Stomach (tissue), 4 donors: ENCODE measurements around the gene ZNF90.
"Not testable (repeated sequence)": the region's sequence is repeated elsewhere in the genome, so short reads cannot be mapped to it uniquely, and the experiment has no call there.

Experiments used
- POLR2AphosphoS5 ChIP-seq, 3 donors: sonication (generic); formaldehyde crosslinking; IDR thresholded peaks; one replicate each; pipeline ENCODE4 v1.6.1; 2016; ENCODE audit warnings: antibody characterized with exemption in 3 of 3
- TF ChIP-seq, protein P1 (sequence below), 7 experiments: fragments of 450-650 bp in 4 of 7; fragments of 200-600 bp in 3 of 7; sonication (generic) in 3 of 7; IDR thresholded peaks; one replicate each; pipeline ENCODE4 v1.5.1; 2016 to 2019; ENCODE audit warnings: antibody characterized with exemption in 7 of 7, control low read depth in 2 of 7, mild to moderate bottlenecking in 1 of 7

DNA sequence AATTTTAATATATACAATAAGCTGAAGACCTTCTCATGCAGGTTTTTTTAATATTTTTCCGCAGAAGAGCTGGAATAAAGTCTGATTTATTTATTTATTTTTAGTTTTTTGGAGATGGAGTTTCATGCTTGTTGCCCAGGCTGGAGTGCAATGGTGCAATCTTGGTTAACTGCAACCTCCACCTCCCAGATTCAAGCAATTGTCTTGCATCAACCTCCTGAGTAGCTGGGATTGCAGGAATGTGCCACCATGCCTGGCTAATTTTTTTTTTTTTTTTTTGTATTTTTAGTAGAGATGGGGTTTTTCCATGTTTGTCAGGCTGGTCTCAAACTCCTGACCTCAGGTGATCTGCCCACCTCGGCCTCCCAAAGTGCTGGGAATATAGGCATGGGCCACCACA is 55.1 kb downstream of the ZNF90 start:
- TF ChIP-seq, protein P1, sequence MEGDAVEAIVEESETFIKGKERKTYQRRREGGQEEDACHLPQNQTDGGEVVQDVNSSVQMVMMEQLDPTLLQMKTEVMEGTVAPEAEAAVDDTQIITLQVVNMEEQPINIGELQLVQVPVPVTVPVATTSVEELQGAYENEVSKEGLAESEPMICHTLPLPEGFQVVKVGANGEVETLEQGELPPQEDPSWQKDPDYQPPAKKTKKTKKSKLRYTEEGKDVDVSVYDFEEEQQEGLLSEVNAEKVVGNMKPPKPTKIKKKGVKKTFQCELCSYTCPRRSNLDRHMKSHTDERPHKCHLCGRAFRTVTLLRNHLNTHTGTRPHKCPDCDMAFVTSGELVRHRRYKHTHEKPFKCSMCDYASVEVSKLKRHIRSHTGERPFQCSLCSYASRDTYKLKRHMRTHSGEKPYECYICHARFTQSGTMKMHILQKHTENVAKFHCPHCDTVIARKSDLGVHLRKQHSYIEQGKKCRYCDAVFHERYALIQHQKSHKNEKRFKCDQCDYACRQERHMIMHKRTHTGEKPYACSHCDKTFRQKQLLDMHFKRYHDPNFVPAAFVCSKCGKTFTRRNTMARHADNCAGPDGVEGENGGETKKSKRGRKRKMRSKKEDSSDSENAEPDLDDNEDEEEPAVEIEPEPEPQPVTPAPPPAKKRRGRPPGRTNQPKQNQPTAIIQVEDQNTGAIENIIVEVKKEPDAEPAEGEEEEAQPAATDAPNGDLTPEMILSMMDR (IDR thresholded peaks at IDR 0.05), result not testable (repeated sequence)
- TF ChIP-seq POLR2AphosphoS5 (IDR thresholded peaks at IDR 0.05), result not testable (repeated sequence)
